Sigmoid colon (tissue), 4 donors: ENCODE results near the gene AIG1.

ENCODE experiments used
- POLR2A ChIP-seq, 2 donors: fragments of 450-650 bp; IDR thresholded peaks; one replicate each; pipeline ENCODE4 v1.6.1; 2016; ENCODE audit warnings: antibody characterized with exemption in 2 of 2, mild to moderate bottlenecking in 2 of 2, moderate library complexity in 2 of 2
- POLR2AphosphoS5 ChIP-seq, 4 donors: sonication (generic); formaldehyde crosslinking; IDR thresholded peaks; one replicate each; pipeline ENCODE4 v1.6.1; 2017; ENCODE audit warnings: antibody characterized with exemption in 4 of 4
- TF ChIP-seq, protein P1 (sequence below), 4 experiments: fragments of 450-650 bp in 3 of 4; fragments of 200-600 bp in 1 of 4; IDR thresholded peaks; one replicate each; pipeline ENCODE4 v1.5.1; 2016 to 2019; ENCODE audit warnings: antibody characterized with exemption in 4 of 4, mild to moderate bottlenecking in 3 of 4, moderate library complexity in 2 of 4

- TF ChIP-seq, protein P1, sequence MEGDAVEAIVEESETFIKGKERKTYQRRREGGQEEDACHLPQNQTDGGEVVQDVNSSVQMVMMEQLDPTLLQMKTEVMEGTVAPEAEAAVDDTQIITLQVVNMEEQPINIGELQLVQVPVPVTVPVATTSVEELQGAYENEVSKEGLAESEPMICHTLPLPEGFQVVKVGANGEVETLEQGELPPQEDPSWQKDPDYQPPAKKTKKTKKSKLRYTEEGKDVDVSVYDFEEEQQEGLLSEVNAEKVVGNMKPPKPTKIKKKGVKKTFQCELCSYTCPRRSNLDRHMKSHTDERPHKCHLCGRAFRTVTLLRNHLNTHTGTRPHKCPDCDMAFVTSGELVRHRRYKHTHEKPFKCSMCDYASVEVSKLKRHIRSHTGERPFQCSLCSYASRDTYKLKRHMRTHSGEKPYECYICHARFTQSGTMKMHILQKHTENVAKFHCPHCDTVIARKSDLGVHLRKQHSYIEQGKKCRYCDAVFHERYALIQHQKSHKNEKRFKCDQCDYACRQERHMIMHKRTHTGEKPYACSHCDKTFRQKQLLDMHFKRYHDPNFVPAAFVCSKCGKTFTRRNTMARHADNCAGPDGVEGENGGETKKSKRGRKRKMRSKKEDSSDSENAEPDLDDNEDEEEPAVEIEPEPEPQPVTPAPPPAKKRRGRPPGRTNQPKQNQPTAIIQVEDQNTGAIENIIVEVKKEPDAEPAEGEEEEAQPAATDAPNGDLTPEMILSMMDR (IDR thresholded peaks at IDR 0.05) = no peak
- TF ChIP-seq POLR2AphosphoS5 (IDR thresholded peaks at IDR 0.05) (no peak), POLR2A (IDR thresholded peaks at IDR 0.05) (no peak)
These were observed at the start of gene AIG1 for GRCh38 chr6:143060806-143061596.
